ENCODE measurements around the gene CPLX1.
"Not testable (repeated sequence)": the region's sequence is repeated elsewhere in the genome, so short reads cannot be mapped to it uniquely, and the experiment has no call there.

CPLX1 gene

DNA sequence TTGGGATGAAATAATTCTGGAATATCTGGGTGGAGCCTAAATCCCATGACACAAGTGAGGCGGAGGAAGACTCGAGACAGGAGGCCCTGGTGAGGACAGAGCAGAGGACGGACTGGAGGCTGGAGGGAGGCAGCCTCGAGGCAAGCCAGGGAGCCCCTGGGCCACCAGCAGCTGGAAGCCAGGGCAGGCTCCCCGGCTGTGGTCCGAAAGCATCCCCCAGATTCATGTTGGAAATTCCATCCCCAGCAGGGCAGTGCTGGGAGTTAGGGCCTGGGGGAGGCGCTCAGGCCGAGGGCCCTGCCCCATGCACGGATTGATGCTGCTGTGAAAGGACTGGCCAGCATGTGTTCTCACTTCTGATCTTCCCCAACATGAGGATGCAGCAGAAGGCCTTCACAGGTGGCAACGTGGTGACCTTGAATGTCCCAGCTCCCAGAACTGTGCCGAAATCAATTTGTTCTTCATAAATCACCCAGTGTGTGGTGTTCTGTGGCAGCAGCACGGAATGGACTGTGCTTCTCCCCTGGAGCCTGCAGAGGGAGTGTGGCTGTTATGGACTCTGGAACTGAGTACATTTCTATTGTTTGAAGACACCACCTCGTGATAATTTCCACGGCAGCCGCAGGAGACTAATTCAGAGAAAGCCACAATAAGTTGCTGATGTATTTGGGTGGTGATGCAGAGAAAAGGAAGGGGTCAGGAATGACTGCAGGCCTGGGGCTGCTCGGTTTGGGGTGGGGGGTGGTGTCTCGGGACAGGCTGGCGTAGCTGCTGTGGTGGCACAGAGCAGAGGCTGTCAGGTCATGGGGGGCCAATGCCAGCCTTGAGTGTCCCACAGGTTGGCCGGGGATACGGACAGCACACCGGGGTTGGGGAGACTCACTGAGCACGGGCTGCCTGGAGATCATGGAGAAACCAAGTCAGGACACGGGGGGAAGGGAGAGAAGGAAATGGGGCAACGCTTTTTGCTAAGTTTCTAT lies 63.4 kb downstream of the CPLX1 start:
- no peak overlapping the region for H2AFZ ChIP-seq (ENCODE audit: low read depth)
- H3K27me3 ChIP-seq (ENCODE audit: insufficient read depth, low read depth): no peaks in the 10 kb centered on the region
- H3K4me2 ChIP-seq: no peak overlapping the region
- no peak overlapping the region for H3K9ac ChIP-seq
- H3K79me2 ChIP-seq (ENCODE audit: insufficient read depth, low read depth): no peaks in the 10 kb centered on the region
- TF ChIP-seq, protein P1, sequence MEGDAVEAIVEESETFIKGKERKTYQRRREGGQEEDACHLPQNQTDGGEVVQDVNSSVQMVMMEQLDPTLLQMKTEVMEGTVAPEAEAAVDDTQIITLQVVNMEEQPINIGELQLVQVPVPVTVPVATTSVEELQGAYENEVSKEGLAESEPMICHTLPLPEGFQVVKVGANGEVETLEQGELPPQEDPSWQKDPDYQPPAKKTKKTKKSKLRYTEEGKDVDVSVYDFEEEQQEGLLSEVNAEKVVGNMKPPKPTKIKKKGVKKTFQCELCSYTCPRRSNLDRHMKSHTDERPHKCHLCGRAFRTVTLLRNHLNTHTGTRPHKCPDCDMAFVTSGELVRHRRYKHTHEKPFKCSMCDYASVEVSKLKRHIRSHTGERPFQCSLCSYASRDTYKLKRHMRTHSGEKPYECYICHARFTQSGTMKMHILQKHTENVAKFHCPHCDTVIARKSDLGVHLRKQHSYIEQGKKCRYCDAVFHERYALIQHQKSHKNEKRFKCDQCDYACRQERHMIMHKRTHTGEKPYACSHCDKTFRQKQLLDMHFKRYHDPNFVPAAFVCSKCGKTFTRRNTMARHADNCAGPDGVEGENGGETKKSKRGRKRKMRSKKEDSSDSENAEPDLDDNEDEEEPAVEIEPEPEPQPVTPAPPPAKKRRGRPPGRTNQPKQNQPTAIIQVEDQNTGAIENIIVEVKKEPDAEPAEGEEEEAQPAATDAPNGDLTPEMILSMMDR (conservative IDR thresholded peaks at IDR 0.05; ENCODE audit: low read depth, low read length): no peak
- H3K36me3 ChIP-seq (ENCODE audit: insufficient read depth): no peaks in the 10 kb centered on the region
- H3K4me1 ChIP-seq (ENCODE audit: low read depth, poor library complexity, severe bottlenecking): no peaks in the 10 kb centered on the region
- H3K4me3 ChIP-seq (IDR thresholded peaks at IDR 0.05; ENCODE audit: insufficient read depth, low read depth, low read length): no peak overlapping the region
- no peaks in the 10 kb centered on the region for H4K20me1 ChIP-seq (ENCODE audit: insufficient read depth)
- H3K27ac ChIP-seq: no peak overlapping the region

DNA sequence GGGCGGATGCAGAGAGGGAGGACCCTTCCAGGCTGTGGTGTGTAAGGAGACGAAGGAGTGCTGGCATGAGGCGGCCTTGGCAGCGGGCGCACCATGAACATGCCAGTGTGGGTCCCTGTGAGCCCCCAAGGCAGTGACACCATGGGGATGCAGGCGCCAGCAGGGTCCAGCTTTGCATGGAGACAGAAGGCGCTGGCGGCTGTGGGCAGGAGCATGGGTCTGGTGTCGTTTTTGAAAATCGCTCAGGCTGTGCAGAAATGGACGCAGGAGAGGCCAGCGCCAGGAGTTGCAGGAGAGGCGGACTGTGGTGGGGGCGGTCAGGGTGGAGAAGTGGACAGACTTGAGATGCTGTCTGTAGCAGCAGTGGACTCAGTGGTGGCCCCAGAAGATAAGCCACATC lies 64.2 kb downstream of the CPLX1 start:
- no peaks in the 10 kb centered on the region for H3K4me1 ChIP-seq (ENCODE audit: low read depth, poor library complexity, severe bottlenecking)
- H3K27me3 ChIP-seq (ENCODE audit: insufficient read depth, low read depth): no peaks in the 10 kb centered on the region
- no peak overlapping the region for H3K4me3 ChIP-seq (IDR thresholded peaks at IDR 0.05; ENCODE audit: insufficient read depth, low read depth, low read length)
- no peaks in the 10 kb centered on the region for H4K20me1 ChIP-seq (ENCODE audit: insufficient read depth)
- no peaks in the 10 kb centered on the region for H3K36me3 ChIP-seq (ENCODE audit: insufficient read depth)
- no peak overlapping the region for H3K4me2 ChIP-seq
- H3K79me2 ChIP-seq (ENCODE audit: insufficient read depth, low read depth): no peaks in the 10 kb centered on the region
- no peak overlapping the region for H3K27ac ChIP-seq
- no peak overlapping the region for H2AFZ ChIP-seq (ENCODE audit: low read depth)
- TF ChIP-seq, protein P1 (conservative IDR thresholded peaks at IDR 0.05; ENCODE audit: low read depth, low read length): no peak
- H3K9ac ChIP-seq: no peak overlapping the region

DNA sequence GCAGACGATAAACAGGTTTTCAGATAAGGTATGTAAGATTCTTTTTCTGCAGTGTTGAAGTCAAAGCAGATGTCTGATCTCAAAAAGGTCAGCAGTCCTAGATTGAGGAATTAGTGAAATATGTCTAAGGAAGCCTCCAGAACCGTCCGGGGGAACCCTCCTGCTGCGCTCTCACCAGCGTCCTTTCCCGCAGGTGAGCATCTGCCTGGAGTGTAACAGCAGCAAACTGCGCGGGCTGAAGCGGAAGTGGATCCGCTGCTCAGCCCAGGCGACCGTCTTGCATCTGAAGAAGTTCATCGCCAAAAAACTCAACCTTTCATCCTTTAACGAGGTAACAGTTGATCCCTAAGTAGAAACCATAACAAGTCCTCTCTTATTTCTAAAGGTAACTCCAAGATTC lies 64.8 kb downstream of the CPLX1 start:
- H3K4me3 ChIP-seq (IDR thresholded peaks at IDR 0.05; ENCODE audit: insufficient read depth, low read depth, low read length): no peak overlapping the region
- H4K20me1 ChIP-seq (ENCODE audit: insufficient read depth): no peaks in the 10 kb centered on the region
- H3K79me2 ChIP-seq (ENCODE audit: insufficient read depth, low read depth): no peaks in the 10 kb centered on the region
- no peak overlapping the region for H3K27ac ChIP-seq
- H3K36me3 ChIP-seq (ENCODE audit: insufficient read depth): no peaks in the 10 kb centered on the region
- H3K4me1 ChIP-seq (ENCODE audit: low read depth, poor library complexity, severe bottlenecking): no peaks in the 10 kb centered on the region
- H3K4me2 ChIP-seq: no peak overlapping the region
- TF ChIP-seq, protein P1 (conservative IDR thresholded peaks at IDR 0.05; ENCODE audit: low read depth, low read length): no peak
- H3K27me3 ChIP-seq (ENCODE audit: insufficient read depth, low read depth): no peaks in the 10 kb centered on the region
- H2AFZ ChIP-seq (ENCODE audit: low read depth): no peak overlapping the region
- no peak overlapping the region for H3K9ac ChIP-seq

DNA sequence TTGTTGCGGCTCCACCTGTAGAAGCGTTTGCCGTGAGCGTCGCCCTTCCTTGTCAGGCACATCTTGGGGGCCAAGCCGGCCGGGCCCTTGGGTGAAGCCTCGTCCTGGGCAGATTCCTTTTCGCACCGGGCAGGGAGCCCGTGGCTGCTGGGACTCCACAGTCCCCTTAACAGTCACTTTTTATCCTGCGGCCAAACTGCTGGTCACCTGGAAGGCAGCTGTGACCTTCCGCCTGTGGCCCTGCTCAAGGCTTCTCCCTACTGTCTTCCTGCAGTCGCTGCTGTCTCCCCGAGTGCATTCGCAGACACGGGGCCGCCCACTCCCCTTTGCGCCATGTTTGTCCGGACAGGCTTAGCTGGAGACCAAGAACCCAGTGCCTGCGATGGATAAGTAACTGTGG lies 65.3 kb downstream of the CPLX1 start:
- Histone ChIP-seq H3K4me1 (ENCODE audit: low read depth, poor library complexity, severe bottlenecking) (no peaks in the 10 kb centered on the region), H3K27ac (no peak overlapping the region), H2AFZ (ENCODE audit: low read depth) (no peak overlapping the region), H4K20me1 (ENCODE audit: insufficient read depth) (no peaks in the 10 kb centered on the region), H3K27me3 (ENCODE audit: insufficient read depth, low read depth) (no peaks in the 10 kb centered on the region), H3K79me2 (ENCODE audit: insufficient read depth, low read depth) (no peaks in the 10 kb centered on the region), H3K4me3 (IDR thresholded peaks at IDR 0.05; ENCODE audit: insufficient read depth, low read depth, low read length) (no peak overlapping the region), H3K9ac (no peak overlapping the region), H3K4me2 (no peak overlapping the region), H3K36me3 (ENCODE audit: insufficient read depth) (no peaks in the 10 kb centered on the region)
- TF ChIP-seq, protein P1 (conservative IDR thresholded peaks at IDR 0.05; ENCODE audit: low read depth, low read length): no peak

DNA sequence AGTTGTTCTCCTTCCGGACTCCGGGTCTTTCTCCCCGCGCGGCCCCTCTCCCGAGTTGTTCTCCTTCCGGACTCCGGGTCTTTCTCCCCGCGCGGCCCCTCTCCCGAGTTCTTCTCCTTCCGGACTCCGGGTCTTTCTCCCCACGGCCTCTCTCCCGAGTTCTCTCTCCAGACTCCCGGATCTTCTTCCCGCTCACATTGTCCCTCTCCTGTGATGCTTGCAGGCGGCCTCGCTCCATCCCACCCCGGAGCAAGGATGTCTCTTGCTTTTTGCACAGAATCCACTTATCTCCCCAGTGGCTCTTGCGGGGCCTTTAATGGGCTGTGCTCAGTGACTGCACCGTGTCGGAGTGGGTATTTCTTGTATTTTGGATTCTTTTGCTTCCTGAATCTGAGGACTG lies 66.1 kb downstream of the CPLX1 start:
- not testable (repeated sequence) for H3K4me2 ChIP-seq; H3K79me2 ChIP-seq (ENCODE audit: insufficient read depth, low read depth); H3K36me3 ChIP-seq (ENCODE audit: insufficient read depth); H3K27ac ChIP-seq; H3K9ac ChIP-seq; H3K4me1 ChIP-seq (ENCODE audit: low read depth, poor library complexity, severe bottlenecking); H2AFZ ChIP-seq (ENCODE audit: low read depth); H4K20me1 ChIP-seq (ENCODE audit: insufficient read depth); H3K4me3 ChIP-seq (IDR thresholded peaks at IDR 0.05; ENCODE audit: insufficient read depth, low read depth, low read length); H3K27me3 ChIP-seq (ENCODE audit: insufficient read depth, low read depth)
